Measurements from ENCODE around the gene MAP3K7CL. TPM values are rescaled to one million over a fixed set of nuclear protein-coding genes. Genes with fewer than 3 reads are reported as not detected.

Gene MAP3K7CL
- total RNA-seq, 1 donor from 2014 or later = 1.2 TPM

DNA sequence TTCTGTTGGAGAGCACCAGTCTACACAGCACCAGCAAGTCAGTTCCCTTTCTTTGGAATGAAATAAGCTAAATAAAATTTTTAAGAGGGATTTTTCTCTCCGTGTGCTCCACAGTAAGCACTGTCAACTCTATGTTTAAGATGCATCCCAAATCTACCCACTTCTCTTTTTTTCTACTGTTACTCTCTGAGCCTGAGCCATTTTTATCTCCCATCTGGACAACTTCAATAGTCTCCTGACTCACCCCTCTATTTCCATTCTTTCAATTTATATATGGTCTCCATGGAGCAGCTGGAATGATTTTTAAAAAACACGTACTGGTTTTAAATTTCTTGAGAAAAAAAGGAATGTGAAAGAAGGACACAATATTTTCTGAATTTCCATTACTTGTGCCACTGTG, 32.3 kb upstream of the MAP3K7CL start:
- Mint-ChIP-seq H3K27ac (ENCODE audit: unreplicated experiment) (no peak overlapping the region), H3K4me1 (ENCODE audit: low read depth, unreplicated experiment) (peaks cover 5% of the 10 kb centered on the region), H3K27me3 (ENCODE audit: unreplicated experiment) (peaks cover 4% of the 10 kb centered on the region), H3K4me3 (ENCODE audit: unreplicated experiment) (no peak overlapping the region), H3K36me3 (ENCODE audit: unreplicated experiment) (no peaks in the 10 kb centered on the region), H3K9me3 (ENCODE audit: unreplicated experiment) (peaks cover 2% of the 10 kb centered on the region)
- DNase-seq = no peak
- TF ChIP-seq, protein P1, sequence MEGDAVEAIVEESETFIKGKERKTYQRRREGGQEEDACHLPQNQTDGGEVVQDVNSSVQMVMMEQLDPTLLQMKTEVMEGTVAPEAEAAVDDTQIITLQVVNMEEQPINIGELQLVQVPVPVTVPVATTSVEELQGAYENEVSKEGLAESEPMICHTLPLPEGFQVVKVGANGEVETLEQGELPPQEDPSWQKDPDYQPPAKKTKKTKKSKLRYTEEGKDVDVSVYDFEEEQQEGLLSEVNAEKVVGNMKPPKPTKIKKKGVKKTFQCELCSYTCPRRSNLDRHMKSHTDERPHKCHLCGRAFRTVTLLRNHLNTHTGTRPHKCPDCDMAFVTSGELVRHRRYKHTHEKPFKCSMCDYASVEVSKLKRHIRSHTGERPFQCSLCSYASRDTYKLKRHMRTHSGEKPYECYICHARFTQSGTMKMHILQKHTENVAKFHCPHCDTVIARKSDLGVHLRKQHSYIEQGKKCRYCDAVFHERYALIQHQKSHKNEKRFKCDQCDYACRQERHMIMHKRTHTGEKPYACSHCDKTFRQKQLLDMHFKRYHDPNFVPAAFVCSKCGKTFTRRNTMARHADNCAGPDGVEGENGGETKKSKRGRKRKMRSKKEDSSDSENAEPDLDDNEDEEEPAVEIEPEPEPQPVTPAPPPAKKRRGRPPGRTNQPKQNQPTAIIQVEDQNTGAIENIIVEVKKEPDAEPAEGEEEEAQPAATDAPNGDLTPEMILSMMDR (IDR thresholded peaks at IDR 0.05; ENCODE audit: partially characterized antibody, unreplicated experiment) = no peak

DNA sequence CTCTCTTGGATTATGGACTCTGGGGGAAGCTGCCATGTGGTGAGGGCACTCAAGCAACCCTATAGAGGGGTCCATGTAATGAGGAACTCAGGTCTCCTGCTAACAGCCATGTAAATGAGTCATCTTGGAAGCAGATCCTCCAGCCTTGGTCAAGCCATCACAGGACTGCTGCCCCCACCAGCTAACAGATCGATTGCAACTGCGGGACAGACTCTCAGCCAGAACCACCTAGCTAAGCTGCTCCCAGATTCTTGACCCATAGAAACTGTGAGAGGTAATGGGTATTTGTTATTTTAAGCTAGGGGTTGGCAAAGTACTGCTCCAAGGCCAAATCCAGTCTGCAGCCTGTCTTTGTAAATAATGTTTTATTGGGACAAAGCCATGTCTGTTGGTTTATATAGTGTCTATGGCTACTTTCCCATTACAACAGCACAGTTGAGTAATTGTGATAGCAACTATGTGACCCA, 27.6 kb upstream of the MAP3K7CL start:
- H3K27ac Mint-ChIP-seq (ENCODE audit: unreplicated experiment) = no peak overlapping the region
- H3K27me3 Mint-ChIP-seq (ENCODE audit: unreplicated experiment) = peaks cover 4% of the 10 kb centered on the region
- DNase-seq = no peak
- H3K4me3 Mint-ChIP-seq (ENCODE audit: unreplicated experiment) = no peak overlapping the region
- TF ChIP-seq, protein P1 (IDR thresholded peaks at IDR 0.05; ENCODE audit: partially characterized antibody, unreplicated experiment) = no peak
- H3K9me3 Mint-ChIP-seq (ENCODE audit: unreplicated experiment) = peaks cover 2% of the 10 kb centered on the region
- H3K4me1 Mint-ChIP-seq (ENCODE audit: low read depth, unreplicated experiment) = no peaks in the 10 kb centered on the region
- no peaks in the 10 kb centered on the region for H3K36me3 Mint-ChIP-seq (ENCODE audit: unreplicated experiment)

DNA sequence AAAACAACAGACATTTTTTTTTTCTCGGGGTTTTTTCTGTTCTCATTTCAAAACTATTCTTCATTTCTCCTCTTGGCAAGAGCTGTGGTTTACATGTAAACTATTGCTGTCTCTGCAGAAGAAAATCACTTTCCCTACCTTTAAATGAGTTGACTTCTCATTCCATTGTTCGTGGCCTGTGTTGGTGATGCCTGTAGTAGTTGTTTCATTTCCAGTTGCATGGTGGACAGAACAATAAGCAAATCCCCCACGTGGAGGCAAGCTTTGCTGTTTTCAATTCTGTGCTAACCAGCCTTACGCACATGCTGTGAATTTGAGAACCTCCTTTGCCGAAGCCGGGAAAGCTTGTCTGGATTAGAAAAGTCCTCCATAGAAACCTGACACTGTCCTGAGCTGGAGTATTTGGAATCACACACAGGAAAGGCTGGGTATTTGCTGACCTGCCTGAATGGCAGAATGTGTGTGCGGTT, 26.2 kb upstream of the MAP3K7CL start:
- TF ChIP-seq, protein P1 (IDR thresholded peaks at IDR 0.05; ENCODE audit: partially characterized antibody, unreplicated experiment) = no peak
- H3K4me1 Mint-ChIP-seq (ENCODE audit: low read depth, unreplicated experiment) = no peaks in the 10 kb centered on the region
- H3K36me3 Mint-ChIP-seq (ENCODE audit: unreplicated experiment) = no peaks in the 10 kb centered on the region
- no peak overlapping the region for H3K4me3 Mint-ChIP-seq (ENCODE audit: unreplicated experiment)
- DNase-seq = no peak
- H3K9me3 Mint-ChIP-seq (ENCODE audit: unreplicated experiment) = peaks cover 2% of the 10 kb centered on the region
- peaks cover 2% of the 10 kb centered on the region for H3K27me3 Mint-ChIP-seq (ENCODE audit: unreplicated experiment)
- H3K27ac Mint-ChIP-seq (ENCODE audit: unreplicated experiment) = no peak overlapping the region

DNA sequence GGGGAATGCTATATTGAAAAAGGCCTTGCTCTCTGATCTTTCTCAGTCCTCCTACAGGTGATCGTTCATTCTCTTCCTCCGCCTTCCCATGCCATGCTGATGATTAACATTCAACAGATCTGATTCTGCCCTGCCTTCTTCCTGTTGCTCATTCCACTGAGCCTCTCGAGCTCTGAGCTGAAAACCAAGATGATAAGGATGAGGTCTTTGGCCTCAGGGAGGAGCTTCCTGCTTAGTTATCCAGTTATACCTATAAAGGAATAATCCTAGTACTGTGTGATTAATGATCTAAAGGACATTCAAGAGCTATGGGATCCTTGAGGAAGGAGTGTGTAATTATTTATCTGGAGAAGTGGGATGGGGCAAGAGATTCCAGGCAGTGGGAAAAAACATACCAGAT, 25.2 kb upstream of the MAP3K7CL start:
- TF ChIP-seq, protein P1 (IDR thresholded peaks at IDR 0.05; ENCODE audit: partially characterized antibody, unreplicated experiment) = no peak
- H3K27ac Mint-ChIP-seq (ENCODE audit: unreplicated experiment) = no peak overlapping the region
- no peak for DNase-seq

DNA sequence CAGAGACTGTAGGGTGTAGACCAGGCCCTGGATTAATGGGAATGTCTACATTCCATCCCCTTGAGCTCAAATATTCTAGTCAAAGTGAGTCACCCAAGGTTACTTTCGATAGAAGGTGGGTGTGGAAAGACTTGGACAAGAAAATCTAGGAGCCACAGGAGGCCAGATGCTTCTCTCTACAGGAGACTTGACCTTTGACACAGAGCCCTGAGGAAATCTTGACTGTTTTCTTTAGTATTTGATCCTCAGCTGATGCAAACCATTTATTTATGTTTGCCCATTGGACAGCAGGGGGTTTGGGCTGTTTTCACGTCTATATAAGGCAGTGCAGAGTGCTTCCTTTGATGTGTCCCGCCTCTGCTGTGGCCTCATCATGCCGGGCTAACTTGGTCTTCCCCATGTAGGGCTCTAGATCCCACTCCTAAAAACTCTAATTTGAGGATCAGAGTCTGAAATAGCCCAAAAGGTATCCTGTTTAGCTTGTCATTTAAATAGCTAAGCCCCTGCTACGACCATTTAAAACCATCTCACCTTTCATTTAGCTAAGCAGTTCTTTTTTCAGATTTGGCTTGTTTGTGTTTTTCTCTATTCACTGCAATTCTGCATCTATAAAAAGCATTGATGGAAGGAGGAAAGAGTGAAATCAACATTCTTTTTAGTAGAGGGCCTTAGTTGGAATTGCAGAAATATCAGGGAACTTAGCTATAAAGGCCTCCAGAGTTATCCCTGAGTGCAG, 15.5 kb upstream of the MAP3K7CL start:
- Mint-ChIP-seq H3K27ac (ENCODE audit: unreplicated experiment) (no peak overlapping the region), H3K4me1 (ENCODE audit: low read depth, unreplicated experiment) (no peaks in the 10 kb centered on the region), H3K9me3 (ENCODE audit: unreplicated experiment) (peaks cover 2% of the 10 kb centered on the region), H3K36me3 (ENCODE audit: unreplicated experiment) (no peaks in the 10 kb centered on the region), H3K4me3 (ENCODE audit: unreplicated experiment) (no peak overlapping the region), H3K27me3 (ENCODE audit: unreplicated experiment) (no peaks in the 10 kb centered on the region)
- TF ChIP-seq, protein P1 (IDR thresholded peaks at IDR 0.05; ENCODE audit: partially characterized antibody, unreplicated experiment) = no peak
- DNase-seq = no peak

More for the DNA sequence above, 25.2 kb upstream of the MAP3K7CL start:
- Mint-ChIP-seq H3K9me3 (ENCODE audit: unreplicated experiment) (peaks cover 2% of the 10 kb centered on the region), H3K36me3 (ENCODE audit: unreplicated experiment) (no peaks in the 10 kb centered on the region), H3K4me3 (ENCODE audit: unreplicated experiment) (no peak overlapping the region), H3K27me3 (ENCODE audit: unreplicated experiment) (peaks cover 2% of the 10 kb centered on the region), H3K4me1 (ENCODE audit: low read depth, unreplicated experiment) (no peaks in the 10 kb centered on the region)
